Osteocyte (in vitro differentiated cells): ENCODE data around the gene CLEC4D. TPM values are rescaled to one million over a fixed set of nuclear protein-coding genes. Genes with fewer than 3 reads are reported as not detected.

ENCODE experiments used
- DNase-seq: peaks from one replicate; pipeline ENCODE4 v3.0.0; 2021; ENCODE audit warnings: mixed read lengths; ENCODE audit not compliant: unreplicated experiment; ENCODE audit errors: extremely low spot score
- H3K27ac Mint-ChIP-seq: one replicate; pipeline ENCODE4 v1.8.0; 2021; ENCODE audit warnings: mild to moderate bottlenecking, mixed read lengths; ENCODE audit not compliant: unreplicated experiment
- H3K27me3 Mint-ChIP-seq: one replicate; pipeline ENCODE4 v1.8.0; 2021; ENCODE audit warnings: mixed read lengths; ENCODE audit not compliant: unreplicated experiment
- H3K36me3 Mint-ChIP-seq: one replicate; pipeline ENCODE4 v1.8.0; 2021; ENCODE audit warnings: mixed read lengths; ENCODE audit not compliant: unreplicated experiment
- H3K4me1 Mint-ChIP-seq: one replicate; pipeline ENCODE4 v1.8.0; 2021; ENCODE audit warnings: mixed read lengths; ENCODE audit not compliant: unreplicated experiment
- H3K4me3 Mint-ChIP-seq: one replicate; pipeline ENCODE4 v1.8.0; 2021; ENCODE audit warnings: mild to moderate bottlenecking, moderate library complexity, mixed read lengths; ENCODE audit not compliant: unreplicated experiment
- H3K9me3 Mint-ChIP-seq: one replicate; pipeline ENCODE4 v1.8.0; 2021; ENCODE audit warnings: mixed read lengths; ENCODE audit not compliant: unreplicated experiment
- CTCF ChIP-seq: fragments of 200-600 bp; sonication (generic); IDR thresholded peaks from 2 replicates; pipeline ENCODE4 v1.5.0; 2021; ENCODE audit warnings: antibody characterized with exemption, mild to moderate bottlenecking, moderate library complexity
- total RNA-seq: library from RNA; stranded (reverse); gene quantifications from 2 replicates; pipeline ENCODE4 v1.2.1, GENCODE V29; 2021

The CLEC4D gene
- total RNA-seq, 1 donor from 2014 or later, result not detected

- H3K9me3 Mint-ChIP-seq, result no peaks in the 10 kb centered on the region
- peaks cover 18% of the 10 kb centered on the region for H3K27me3 Mint-ChIP-seq
- TF ChIP-seq CTCF, result no peak
- H3K27ac Mint-ChIP-seq, result no peak overlapping the region
- H3K4me1 Mint-ChIP-seq, result no peaks in the 10 kb centered on the region
- H3K36me3 Mint-ChIP-seq, result no peaks in the 10 kb centered on the region
- H3K4me3 Mint-ChIP-seq, result no peak overlapping the region
- DNase-seq, result no peak
These were observed 34.3 kb downstream of the CLEC4D start for GRCh38 chr12:8547645-8548044.

- no peak for DNase-seq
- Mint-ChIP-seq H3K36me3 (no peaks in the 10 kb centered on the region), H3K27ac (no peak overlapping the region), H3K4me3 (no peak overlapping the region), H3K9me3 (no peaks in the 10 kb centered on the region), H3K27me3 (peaks cover 18% of the 10 kb centered on the region), H3K4me1 (no peaks in the 10 kb centered on the region)
- no peak for TF ChIP-seq CTCF
These were observed 34.9 kb downstream of the CLEC4D start for GRCh38 chr12:8548192-8548591.

GRCh38 chr12:8549381-8549780, 36.1 kb downstream of the CLEC4D start:
- no peaks in the 10 kb centered on the region for H3K36me3 Mint-ChIP-seq
- no peaks in the 10 kb centered on the region for H3K4me1 Mint-ChIP-seq
- no peak for TF ChIP-seq CTCF
- no peak for DNase-seq
- no peaks in the 10 kb centered on the region for H3K9me3 Mint-ChIP-seq
- H3K4me3 Mint-ChIP-seq, result no peak overlapping the region
- H3K27me3 Mint-ChIP-seq, result peaks cover 18% of the 10 kb centered on the region
- H3K27ac Mint-ChIP-seq, result no peak overlapping the region

- Mint-ChIP-seq H3K4me3 (no peak overlapping the region), H3K27me3 (peaks cover 10% of the 10 kb centered on the region), H3K36me3 (no peaks in the 10 kb centered on the region), H3K9me3 (no peaks in the 10 kb centered on the region), H3K4me1 (no peaks in the 10 kb centered on the region), H3K27ac (no peak overlapping the region)
- no peak for TF ChIP-seq CTCF
- no peak for DNase-seq
These were observed 39.9 kb downstream of the CLEC4D start for GRCh38 chr12:8553088-8553627.

GRCh38 chr12:8554451-8555195, 41.3 kb downstream of the CLEC4D start:
- no peak for DNase-seq
- Mint-ChIP-seq H3K27ac (no peak overlapping the region), H3K4me1 (no peaks in the 10 kb centered on the region), H3K9me3 (no peaks in the 10 kb centered on the region), H3K27me3 (peaks cover 4% of the 10 kb centered on the region), H3K4me3 (no peak overlapping the region), H3K36me3 (no peaks in the 10 kb centered on the region)
- TF ChIP-seq CTCF, result no peak
